Activated CD4-positive, alpha-beta T cell treated with anti-CD3 and anti-CD28 coated beads, Interleukin-2, Interleukin-6, amounts not matched to agents 100 ng/mL and 50 ng/mL, durations not matched to agents 16 hours and 8 hours (primary cell): Measurements from ENCODE around the gene HOXA9.
A peak's percentile ranks its signal among the peaks of the same experiment; 100 is the strongest.

ENCODE experiments used
- DNase-seq: peaks from one replicate; pipeline ENCODE4 v3.0.0-alpha.2; 2020

HOXA9 gene

GRCh38 chr7:27163288-27164044 is 1.9 kb downstream of the HOXA9 start:
- no peak for DNase-seq

GRCh38 chr7:27162561-27163287 is 2.6 kb downstream of the HOXA9 start:
- no peak for DNase-seq

GRCh38 chr7:27161721-27162560 is 3.4 kb downstream of the HOXA9 start:
- no peak for DNase-seq

DNA sequence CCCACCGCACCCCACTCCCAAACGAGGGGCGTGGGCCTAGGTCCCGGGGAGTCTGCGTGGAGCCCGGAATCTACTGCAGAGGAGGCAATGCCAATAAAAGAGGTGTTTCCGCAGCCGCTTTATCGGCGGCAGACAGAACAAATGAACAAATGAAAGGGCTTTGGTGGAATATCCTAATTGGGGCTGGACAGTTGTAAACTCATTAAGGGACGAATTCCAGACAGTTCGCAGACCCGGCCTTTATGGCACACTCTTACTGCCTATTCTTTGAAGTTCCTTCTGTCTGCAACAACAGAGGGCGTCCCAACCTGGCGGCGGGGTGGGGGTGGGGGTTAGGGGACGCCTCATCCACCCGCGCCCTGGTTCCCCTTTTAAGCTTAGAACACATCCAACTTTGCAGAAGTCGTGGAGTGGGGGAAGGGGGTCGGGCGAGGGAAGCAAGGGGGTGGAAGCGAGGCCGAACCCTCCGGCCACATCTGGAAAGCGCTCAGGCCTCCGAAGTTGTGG is 4.1 kb downstream of the HOXA9 start:
- DNase-seq, result no peak

GRCh38 chr7:27160546-27161213 is 4.7 kb downstream of the HOXA9 start:
- DNase-seq, result peak; percentile 86

DNA sequence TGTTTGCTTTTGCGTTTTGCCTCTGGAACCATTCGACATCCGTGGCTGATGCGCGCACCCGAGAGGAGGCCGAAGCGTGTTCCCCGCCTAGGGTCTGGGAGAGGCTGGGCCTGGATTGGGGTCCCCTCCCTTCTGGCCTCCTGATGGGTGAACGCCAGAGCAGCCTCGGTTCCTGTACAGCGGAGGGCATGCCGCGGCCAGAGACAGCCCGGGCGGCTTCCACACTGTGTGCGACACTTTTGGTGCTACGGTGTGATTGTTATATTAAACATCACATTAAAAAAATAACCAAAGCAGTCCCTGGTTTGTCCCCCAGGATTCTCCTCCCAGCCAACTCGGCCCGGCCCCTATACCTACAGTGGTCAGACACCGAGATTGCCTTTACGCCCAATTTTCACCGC is 5.2 kb downstream of the HOXA9 start:
- no peak for DNase-seq

GRCh38 chr7:27159266-27160144 is 5.8 kb downstream of the HOXA9 start:
- no peak for DNase-seq

DNA sequence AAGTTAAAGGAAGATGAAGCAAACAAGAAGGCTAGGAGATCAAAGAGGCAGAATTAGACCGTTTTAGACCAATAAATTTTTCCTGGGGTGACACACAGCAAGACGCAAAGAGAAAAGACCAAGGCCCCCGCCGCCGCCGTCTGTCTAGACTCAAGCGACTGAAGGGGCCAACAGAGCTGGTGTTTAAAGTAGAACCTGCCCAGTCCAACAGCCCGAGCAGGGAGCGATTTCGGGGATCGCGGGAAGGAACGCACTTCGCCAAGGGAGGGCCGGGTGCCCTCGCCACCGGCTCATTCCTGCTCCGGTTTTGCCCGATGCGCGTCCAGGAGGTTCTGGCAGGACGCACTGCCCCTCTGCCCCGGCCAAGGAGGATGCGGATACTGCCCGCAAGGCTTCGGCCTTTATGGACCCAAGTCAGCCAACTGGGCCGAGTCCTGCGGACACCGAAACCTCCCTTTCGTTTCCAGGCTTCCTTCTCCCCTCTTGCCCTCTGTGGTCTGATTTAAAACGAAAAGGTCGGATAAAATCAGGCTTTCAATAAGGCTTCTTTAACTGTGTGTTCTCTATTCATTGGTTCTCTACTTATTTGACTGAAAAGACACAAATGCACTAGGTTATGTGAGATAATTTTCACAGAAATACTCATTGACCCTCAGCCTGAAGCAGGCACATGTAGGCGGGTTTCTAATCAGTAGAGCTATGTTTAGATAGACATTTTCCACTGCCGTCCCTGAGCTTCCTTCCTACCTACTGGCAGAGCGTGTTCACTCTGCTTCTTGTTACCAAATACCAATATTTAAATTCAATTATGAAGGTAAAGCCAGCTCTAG is 6.7 kb downstream of the HOXA9 start:
- no peak for DNase-seq

GRCh38 chr7:27157702-27158431 is 7.5 kb downstream of the HOXA9 start:
- DNase-seq, result no peak

DNA sequence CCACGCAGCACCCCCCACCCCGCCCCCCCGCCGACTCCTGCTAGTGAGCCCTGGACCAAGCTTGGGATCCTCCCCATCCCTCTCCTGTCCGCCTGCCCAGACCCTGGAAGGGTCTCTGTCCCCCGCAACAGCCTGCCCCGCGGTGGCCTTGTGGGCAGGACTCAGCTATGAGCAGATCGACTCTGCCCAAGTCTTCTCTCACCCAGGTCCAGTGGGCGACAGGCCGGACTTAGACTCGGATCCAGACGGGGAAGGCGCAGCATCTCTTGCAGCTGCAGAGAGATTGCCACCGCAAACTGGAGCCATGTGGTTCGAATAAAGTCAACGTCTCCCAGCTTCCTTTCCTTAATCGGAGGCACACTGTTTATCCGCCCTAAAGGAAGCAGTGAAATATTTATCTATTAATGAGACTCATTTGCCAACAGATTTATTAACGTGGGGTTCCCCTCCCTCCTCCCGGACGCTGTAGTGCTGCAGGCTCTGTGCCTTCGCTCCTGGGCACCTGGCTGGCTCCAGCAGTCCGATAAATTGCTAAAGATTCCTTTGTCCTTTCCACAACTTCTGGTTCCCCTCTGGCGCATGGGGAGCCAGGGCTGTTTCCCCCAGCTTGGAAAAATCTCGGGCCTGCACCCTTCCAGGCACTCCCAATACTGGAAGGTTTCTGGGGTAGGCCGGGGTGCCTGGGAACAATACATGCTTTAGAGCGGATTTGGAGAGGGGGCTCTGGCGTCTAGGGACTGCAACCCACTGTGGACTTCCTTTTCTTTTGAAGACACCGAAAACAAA is 8.2 kb downstream of the HOXA9 start:
- DNase-seq, result no peak

- DNase-seq, result no peak
Observed at GRCh38 chr7:27156508-27156898, 8.8 kb downstream of the HOXA9 start, which contains the start of gene HOXA7. Gene HOXA7, minus strand, starts transcription at chr7:27156675. Its CDS starts 130 bp downstream, at chr7:27156545.

- no peak for DNase-seq
Observed at GRCh38 chr7:27155816-27156507, 9.4 kb downstream of the HOXA9 start.

DNA sequence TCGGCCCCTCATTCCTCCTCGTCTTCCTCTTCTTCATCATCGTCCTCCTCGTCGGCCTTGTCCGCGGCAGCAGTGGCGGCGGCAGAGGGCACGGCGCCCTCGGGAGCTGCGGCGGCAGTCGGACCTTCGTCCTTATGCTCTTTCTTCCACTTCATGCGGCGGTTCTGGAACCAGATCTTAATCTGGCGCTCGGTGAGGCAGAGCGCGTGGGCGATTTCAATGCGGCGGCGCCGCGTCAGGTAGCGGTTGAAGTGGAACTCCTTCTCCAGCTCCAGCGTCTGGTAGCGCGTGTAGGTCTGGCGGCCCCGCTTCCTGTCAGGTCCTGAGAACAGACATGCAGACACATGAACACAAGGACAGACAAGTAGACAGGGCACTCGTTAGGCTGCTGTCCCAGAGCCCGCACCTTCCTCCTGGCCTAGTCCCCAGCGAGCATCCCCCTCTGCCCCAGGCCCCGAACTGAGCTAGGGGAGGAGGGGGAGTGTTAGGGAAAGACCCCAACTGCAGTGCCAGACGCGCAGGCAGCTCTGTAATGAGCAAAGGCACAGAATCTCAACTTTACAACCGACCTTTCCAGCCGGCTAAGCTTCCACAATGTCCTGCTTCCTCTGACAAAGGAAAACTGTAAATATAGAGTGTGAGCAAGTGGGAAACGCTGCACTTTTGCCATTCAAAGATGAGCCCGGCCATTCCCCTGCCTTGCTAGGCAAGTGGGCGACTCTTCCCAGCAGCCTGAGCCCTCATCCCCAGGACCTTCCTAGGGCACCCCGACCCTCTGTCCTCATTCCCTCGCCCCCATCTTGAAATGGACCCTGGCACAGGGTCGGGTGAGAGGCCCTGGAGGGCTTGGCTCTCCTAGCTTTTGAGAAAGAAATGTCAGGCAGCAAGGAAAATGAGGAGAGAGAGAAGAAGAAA is 10.2 kb downstream of the HOXA9 start:
- no peak for DNase-seq

DNA sequence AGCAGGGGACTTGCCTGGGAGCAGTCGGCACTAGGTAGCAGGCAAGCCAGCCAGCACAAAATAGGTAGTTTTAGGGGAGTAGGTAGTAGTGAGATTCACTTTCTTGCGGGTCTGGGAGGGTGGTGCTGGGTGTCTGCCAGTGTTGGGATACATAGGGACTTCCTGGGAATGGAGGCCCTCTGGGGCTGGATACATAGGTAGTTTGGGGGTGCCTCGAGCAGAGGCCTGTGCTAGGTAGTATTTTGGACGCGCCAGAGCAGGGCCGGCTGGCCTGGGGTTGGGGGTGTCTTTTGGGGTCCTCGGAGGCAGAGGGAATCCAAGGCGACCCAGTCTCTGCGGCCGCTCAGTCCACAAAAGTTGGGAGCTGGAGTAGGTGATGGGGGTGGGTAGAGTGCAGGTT is 11.0 kb downstream of the HOXA9 start:
- no peak for DNase-seq

GRCh38 chr7:27153526-27153925 is 11.8 kb downstream of the HOXA9 start:
- no peak for DNase-seq

DNA sequence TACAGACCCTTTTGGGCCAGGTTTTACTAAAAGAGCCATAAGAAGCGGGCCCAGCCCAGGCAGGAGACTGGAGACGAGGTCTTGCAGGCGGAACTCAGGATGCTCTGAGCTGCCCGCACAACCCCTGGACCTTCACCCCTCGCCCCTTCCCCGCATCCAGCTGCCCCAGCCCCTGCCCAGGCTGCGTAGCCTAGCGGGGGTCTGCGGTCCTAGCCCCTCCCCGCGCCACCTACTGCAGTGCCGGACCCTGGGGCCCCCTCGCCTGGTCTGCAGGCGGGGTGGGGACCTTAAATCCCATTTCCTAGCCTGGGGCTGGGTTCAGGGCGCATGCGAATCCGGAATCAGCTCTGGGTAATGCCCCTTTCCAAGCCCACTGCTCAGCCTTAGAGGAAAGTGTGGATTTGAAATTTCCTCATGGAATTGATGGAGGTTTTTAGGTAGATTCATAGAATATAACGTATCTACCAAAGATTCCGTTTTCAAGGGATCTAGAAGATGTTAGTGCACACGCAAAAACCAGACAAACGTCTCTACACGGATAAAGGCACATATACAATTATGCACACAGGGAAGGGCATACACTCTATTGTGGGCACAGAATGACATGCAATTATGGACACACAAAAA is 12.4 kb downstream of the HOXA9 start:
- DNase-seq, result no peak
